ENCODE measurements around the gene SEPTIN5.

DNA sequence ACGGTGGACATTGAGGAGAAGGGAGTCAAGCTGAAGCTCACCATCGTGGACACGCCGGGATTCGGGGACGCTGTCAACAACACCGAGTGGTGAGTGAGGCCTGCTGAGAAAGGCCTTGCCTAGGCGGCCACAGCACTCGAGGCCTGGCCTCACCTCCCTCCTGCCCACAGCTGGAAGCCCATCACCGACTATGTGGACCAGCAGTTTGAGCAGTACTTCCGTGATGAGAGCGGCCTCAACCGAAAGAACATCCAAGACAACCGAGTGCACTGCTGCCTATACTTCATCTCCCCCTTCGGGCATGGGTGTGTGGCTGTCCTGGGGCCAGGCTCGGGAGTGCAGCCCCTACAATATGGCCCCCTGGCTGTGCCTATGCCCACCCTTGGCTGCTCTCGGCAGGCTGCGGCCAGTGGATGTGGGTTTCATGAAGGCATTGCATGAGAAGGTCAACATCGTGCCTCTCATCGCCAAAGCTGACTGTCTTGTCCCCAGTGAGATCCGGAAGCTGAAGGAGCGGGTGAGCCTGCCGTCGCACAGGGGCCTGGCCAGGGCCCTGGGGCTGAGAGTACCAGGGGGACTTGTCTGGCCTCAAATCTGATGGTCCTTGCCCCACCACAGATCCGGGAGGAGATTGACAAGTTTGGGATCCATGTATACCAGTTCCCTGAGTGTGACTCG lies 6.0 kb downstream of the SEPTIN5 start:
- TF ChIP-seq EZH2 (IDR thresholded peaks at IDR 0.05; ENCODE audit: borderline replicate concordance, low read depth, low read length) (no peak), NCOR1 (IDR thresholded peaks at IDR 0.05) (no peak), POLR3A (IDR thresholded peaks at IDR 0.05; ENCODE audit: borderline replicate concordance, extremely low read depth, insufficient read depth, insufficient read length) (no peak), CBX8 (IDR thresholded peaks at IDR 0.05; ENCODE audit: borderline replicate concordance, extremely low read depth, low read depth, low read length, poor library complexity, severe bottlenecking) (no peak), ELF4 (CRISPR knock-in tag; IDR thresholded peaks at IDR 0.05) (no peak), ZBTB7A (IDR thresholded peaks at IDR 0.05; ENCODE audit: borderline replicate concordance, control insufficient read depth, low read depth, low read length) (no peak), ZNF263 (CRISPR knock-in tag; IDR thresholded peaks at IDR 0.05; ENCODE audit: borderline replicate concordance) (no peak)
